ENCODE measurements around the gene TTC6. TPM values are rescaled to one million over a fixed set of nuclear protein-coding genes. Genes with fewer than 3 reads are reported as not detected.

TTC6 gene
- total and polyA plus RNA-seq, 2 of the 4 experiments (the other 2 are of a cell fraction): under 0.01 to 0.12 TPM

DNA sequence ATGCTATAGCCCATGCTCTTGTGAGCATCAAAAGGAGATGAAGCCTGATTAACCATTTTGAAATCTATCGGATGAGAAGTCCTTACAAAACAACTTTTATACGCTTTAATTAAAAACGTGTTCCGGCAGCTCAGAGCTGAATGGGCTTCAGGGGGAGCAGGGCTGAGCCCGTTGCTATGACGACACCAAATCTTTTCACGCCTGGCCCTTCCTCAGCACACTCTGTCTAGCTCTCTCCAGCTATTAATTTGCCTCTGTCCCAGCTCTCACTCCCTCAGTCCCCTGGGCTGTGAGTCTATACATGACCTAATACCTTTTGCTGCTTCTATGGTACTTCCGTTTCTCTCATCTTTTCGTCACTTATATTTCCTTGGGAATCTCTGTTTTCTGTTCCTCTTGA is 16.2 kb upstream of the TTC6 start:
- H3K18ac ChIP-seq (ENCODE audit: low read depth, low read length): no peak overlapping the region
- H2AFZ ChIP-seq (replicated peaks; ENCODE audit: low read length, poor library complexity): no peak overlapping the region
- no peak overlapping the region for H2AK5ac ChIP-seq (ENCODE audit: low read depth, low read length)
- H3K9me1 ChIP-seq (ENCODE audit: insufficient read depth, low read length): no peaks in the 10 kb centered on the region
- dilution Hi-C loops (cut with HindIII; ENCODE audit: low sequenced_read_pairs, unreplicated experiment): no loop called here
- CTCF ChIA-PET: no interaction called here
- no peak overlapping the region for H2BK20ac ChIP-seq (ENCODE audit: low read depth, low read length)
- BruUV-seq (replicated peaks): no TSS peak
- H3K14ac ChIP-seq (replicated peaks; ENCODE audit: low read depth, low read length): no peak overlapping the region
- TF ChIP-seq CHD1 (IDR thresholded peaks at IDR 0.05; ENCODE audit: low read depth, low read length) (no peak), FOS (IDR thresholded peaks at IDR 0.05; ENCODE audit: low read depth, low read length) (no peak), MAZ (IDR thresholded peaks at IDR 0.05; ENCODE audit: borderline replicate concordance, low read depth, low read length) (no peak), BHLHE40 (IDR thresholded peaks at IDR 0.05; ENCODE audit: low read depth, low read length) (no peak), MXI1 (IDR thresholded peaks at IDR 0.05; ENCODE audit: borderline replicate concordance, low read depth, low read length) (no peak), MAFK (IDR thresholded peaks at IDR 0.05; ENCODE audit: low read depth, low read length) (no peak), SMC3 (IDR thresholded peaks at IDR 0.05; ENCODE audit: low read depth, low read length) (no peak), POLR2A (IDR thresholded peaks at IDR 0.05; ENCODE audit: low read depth, low read length) (no peak), NFE2L2 (IDR thresholded peaks at IDR 0.05; ENCODE audit: low read depth, low read length) (no peak), USF2 (IDR thresholded peaks at IDR 0.05; ENCODE audit: low read depth, low read length) (no peak), CEBPB (IDR thresholded peaks at IDR 0.05; ENCODE audit: low read depth, low read length) (no peak), RAD21 (IDR thresholded peaks at IDR 0.05; ENCODE audit: low read length) (no peak), RCOR1 (IDR thresholded peaks at IDR 0.05; ENCODE audit: insufficient replicate concordance, low read length) (no peak), CTCF (conservative IDR thresholded peaks at IDR 0.05; ENCODE audit: low read depth, low read length) (no peak)
- TF ChIP-seq, protein P1, sequence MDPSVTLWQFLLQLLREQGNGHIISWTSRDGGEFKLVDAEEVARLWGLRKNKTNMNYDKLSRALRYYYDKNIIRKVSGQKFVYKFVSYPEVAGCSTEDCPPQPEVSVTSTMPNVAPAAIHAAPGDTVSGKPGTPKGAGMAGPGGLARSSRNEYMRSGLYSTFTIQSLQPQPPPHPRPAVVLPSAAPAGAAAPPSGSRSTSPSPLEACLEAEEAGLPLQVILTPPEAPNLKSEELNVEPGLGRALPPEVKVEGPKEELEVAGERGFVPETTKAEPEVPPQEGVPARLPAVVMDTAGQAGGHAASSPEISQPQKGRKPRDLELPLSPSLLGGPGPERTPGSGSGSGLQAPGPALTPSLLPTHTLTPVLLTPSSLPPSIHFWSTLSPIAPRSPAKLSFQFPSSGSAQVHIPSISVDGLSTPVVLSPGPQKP (IDR thresholded peaks at IDR 0.05; ENCODE audit: borderline replicate concordance, low read depth, low read length): no peak
- no peak overlapping the region for H3K27ac ChIP-seq (ENCODE audit: insufficient read depth, low read length)
- no peaks in the 10 kb centered on the region for H3K79me1 ChIP-seq (ENCODE audit: low read depth in 1 of 2, low read length in 2 of 2)
- intact Hi-C loops (cut with micrococcal nuclease): no loop called here
- no peaks in the 10 kb centered on the region for H3K36me3 ChIP-seq (ENCODE audit: control insufficient read depth, insufficient read depth, low read length)
- ATAC-seq (ENCODE audit: low read depth) (no peak), DNase-seq (no peak)
- no peak overlapping the region for H4K8ac ChIP-seq (ENCODE audit: low read depth in 2 of 2, low read length in 2 of 2)
- H2BK5ac ChIP-seq (ENCODE audit: low read depth, low read length, poor library complexity, severe bottlenecking): no peak overlapping the region
- peaks cover 38% of the 10 kb centered on the region for H3K27me3 ChIP-seq (ENCODE audit: control insufficient read depth, insufficient read depth, low read length)
- no peak overlapping the region for H3K23ac ChIP-seq (ENCODE audit: low read depth, low read length)
- H4K91ac ChIP-seq (ENCODE audit: insufficient read depth, low read depth, low read length): no peak overlapping the region
- H2BK120ac ChIP-seq (ENCODE audit: low read depth, low read length): no peak overlapping the region
- WGBS, 2 experiments (ENCODE audit: extremely low coverage in 2 of 2, insufficient read length in 1 of 2): 22% methylated on average over 5 of the region's 9 CpGs; no CpG with 5 or more reads in 1 of the 2 experiments
- peaks cover 3% of the 10 kb centered on the region; the same call in 1 of the 2 replicates for H3K4me1 ChIP-seq (ENCODE audit: control insufficient read depth, insufficient read depth, low read length)
- no peak overlapping the region for H4K5ac ChIP-seq (ENCODE audit: low read depth, low read length)
- no peak overlapping the region for H3K9ac ChIP-seq (ENCODE audit: low read depth, low read length)
- 0 out of 2 replicates have a peak, but pooled peaks cover 2% of the 10 kb centered on the region for H3K9me3 ChIP-seq (ENCODE audit: control insufficient read depth, insufficient read depth, low read length)
- in situ Hi-C loops (cut with MboI; ENCODE audit: low sequenced_read_pairs): no loop called here
- no peak overlapping the region for H3K4ac ChIP-seq (ENCODE audit: low read depth, low read length)
- POLR2A ChIA-PET (ENCODE audit: unreplicated experiment): no interaction called here
- no peak overlapping the region for H2BK15ac ChIP-seq (ENCODE audit: low read depth, low read length)
- no peak overlapping the region for H3K56ac ChIP-seq (ENCODE audit: extremely low read depth, insufficient read depth, low read length)
- no peak overlapping the region for H3K4me3 ChIP-seq (ENCODE audit: insufficient read depth, low read depth, low read length)
- H2AK9ac ChIP-seq (replicated peaks; ENCODE audit: low read depth, low read length, poor library complexity): no peak overlapping the region
- no peak overlapping the region for H3K4me2 ChIP-seq (ENCODE audit: low read depth, low read length)
- no peaks in the 10 kb centered on the region for H4K20me1 ChIP-seq (ENCODE audit: insufficient read depth, low read length)

Measured in IMR-90 (cell line).